Hematopoietic multipotent progenitor cell treated with erythropoietin and hydrocortisone succinate and interleukin-3 and kit ligand, for 15 days (in vitro differentiated cells): ENCODE results near the gene TSR3.
A peak's percentile ranks its signal among the peaks of the same experiment; 100 is the strongest.

Experiments
- DNase-seq: peaks from one replicate; pipeline ENCODE4 v3.0.0-alpha.2; 2015; ENCODE audit warnings: low spot score

The TSR3 gene

DNA sequence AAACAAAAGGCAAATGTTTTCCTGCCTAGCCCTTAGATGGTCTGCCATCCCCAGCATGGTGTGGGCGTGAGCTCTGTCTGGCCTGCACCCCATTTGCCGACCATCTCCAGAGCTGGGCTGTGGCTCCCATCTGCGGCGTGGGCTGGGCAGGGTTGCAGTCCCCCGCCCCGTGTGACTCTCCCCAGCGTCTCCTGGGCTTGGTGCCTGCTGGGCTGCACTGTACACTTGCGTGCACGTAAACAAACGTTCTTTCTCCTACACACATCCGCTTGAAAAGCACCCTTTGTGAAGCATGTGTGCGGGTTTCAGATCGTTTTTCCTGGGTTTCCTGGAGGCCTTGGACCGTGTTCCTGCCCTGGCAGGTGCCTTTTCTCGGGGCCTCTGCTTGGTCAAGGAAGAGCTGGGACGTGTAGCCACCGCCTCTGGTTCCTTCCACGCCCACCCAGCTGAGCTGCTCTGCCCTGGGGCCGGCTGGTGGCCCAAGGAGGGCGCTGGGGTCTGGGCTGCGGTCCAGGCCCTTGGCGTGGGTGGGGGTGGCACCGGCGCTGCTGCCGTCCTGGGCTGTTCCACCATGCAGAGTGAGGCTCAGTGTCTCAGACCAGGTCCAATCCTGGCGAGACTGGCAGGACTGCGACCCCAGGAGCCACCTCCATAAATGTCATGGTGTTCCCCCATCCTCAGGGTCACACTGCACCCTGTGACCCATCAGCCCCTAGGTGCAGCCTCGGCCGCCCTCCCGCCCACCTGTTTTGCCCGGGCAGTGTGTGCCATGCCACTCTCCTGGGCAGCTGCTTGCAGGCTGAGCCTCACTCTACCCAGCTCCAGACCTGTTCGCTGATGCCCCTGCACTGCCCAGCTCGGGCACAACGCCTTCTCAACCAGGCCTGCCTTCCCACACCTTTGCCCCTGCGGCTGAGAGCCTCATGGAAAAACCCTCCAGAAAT, 28.1 kb downstream of the TSR3 start:
- DNase-seq, result no peak

DNA sequence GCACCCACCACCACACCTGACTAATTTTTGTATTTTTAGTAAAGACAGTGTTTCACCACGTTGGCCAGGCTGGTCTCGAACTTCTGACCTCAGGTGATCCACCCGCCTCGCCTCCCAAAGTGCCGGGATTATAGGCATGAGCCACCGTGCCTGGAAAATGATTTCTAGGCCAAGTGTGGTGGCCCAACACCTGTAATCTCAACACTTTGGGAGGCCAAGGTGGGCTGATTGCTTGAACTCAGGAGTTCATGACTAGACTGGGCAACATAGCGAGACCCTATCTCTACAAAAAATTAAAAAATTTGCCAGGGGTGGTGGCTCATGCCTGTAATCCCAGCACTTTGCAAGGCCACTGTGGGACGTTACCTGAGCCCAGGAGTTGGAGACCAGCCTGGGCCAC, 29.3 kb downstream of the TSR3 start:
- DNase-seq, result no peak

DNA sequence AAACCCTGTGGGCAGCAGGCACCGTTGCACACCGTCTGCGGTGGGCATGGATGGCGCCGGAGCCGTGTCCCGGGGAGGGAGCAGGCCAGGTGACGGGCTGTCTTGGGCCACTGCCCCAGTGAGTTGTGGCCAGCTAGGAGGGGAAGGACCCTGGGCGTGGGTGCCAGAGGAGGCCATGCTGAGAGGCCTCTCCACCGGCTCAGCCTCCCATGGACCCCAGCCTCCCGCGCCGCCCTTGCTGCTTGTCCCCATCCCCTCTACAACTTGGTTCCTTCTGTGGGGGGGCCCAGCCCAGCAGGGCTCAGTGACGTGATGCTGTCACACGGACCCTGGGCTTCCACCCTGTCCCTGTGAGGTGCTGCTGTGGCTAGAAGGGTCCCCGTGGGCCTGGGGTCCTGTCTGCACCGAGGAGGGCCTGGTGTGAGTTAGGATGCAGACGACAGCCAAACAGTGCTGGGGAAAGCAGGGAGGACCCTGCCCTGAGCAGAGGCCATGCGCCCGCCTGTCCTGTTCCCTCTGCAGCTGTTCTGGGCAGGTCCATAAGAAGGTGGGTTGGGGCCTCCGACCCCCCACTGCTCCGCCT, 30.9 kb downstream of the TSR3 start:
- DNase-seq, result no peak

DNA sequence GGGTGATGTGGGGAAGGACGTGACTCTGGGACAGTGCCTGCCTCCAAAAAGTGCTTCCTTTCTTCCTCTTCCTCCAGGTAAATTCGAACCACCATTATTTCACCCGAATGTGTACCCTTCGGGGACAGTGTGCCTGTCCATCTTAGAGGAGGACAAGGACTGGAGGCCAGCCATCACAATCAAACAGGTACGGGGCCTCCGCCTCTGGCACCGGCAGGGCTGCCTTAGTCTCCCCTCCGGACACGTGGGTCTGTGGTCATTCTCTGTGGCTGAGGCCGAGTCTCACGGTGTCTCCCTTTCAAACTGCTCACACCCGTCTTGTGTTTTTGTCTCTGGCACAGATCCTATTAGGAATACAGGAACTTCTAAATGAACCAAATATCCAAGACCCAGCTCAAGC, 31.6 kb downstream of the TSR3 start:
- DNase-seq, result no peak

DNA sequence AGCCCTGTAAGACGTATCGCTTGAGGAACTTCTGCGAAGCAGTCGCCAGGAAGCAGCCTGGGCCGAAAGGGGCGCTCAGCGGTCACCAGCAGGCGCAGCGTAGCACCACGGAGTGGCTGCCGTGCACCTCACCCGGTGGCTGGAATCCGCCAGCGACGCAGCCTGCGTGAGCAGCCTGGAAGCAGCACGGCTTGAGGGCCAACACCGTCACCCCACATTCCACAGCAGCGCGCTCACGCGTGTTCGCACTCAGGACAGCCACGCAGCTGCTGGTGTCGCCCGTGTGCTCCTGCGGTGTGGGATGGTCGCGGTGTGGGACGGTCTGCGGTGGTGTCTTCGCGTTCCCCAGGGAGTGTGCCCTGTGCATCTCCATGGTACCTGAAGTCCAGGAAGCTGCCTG, 32.6 kb downstream of the TSR3 start:
- DNase-seq, result no peak

DNA sequence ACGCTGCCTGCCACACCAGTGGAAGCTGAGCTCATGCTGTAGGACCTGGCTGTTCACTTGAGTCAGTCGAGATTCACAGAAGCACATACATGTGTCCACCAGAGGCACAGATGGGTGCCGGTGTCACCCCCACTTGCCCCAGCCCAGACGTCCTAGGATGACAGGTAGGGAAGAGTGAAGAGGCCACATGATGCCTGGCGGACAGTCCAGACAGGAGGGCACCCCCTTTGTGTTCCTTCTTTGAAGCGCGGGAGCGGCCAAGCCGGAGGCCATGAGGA, 33.5 kb downstream of the TSR3 start:
- no peak for DNase-seq

DNA sequence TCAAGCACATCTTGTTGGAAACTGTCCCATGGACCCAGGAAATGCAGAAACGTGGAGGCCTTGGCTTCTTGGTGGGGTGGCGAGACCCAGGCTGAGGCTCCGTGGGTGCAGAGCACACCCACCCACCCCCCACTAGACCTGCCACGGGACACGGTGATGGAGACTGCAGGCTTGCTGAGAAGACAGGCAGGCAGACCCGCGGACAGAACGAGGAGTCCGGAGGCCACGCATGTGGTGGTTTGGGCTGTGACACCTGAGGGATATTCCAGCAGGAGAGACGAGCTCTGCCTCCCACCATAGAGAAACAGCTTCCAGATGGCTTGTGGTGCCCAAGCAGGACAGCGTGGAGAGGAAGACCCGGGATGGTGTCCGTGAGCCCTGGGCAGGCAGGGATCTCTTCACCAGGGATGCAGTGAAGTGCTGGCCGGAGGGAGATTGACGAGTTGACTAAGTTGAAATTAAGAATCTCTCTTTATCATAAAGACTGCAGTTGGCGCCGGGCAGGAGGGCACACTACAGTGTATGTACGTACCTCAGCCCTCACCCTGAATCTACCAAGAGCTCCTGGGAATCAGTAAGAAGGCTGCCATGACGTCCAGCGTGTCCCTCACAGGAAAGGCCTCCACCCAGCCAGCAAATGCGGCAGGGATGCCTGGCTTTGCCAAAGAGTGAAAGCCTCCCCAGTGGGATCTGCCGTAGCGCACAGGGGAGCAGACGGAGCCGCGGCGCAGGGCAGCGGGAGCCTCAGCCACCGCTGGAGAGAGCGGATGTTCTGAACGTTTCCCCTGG, 34.0 kb downstream of the TSR3 start:
- no peak for DNase-seq

DNA sequence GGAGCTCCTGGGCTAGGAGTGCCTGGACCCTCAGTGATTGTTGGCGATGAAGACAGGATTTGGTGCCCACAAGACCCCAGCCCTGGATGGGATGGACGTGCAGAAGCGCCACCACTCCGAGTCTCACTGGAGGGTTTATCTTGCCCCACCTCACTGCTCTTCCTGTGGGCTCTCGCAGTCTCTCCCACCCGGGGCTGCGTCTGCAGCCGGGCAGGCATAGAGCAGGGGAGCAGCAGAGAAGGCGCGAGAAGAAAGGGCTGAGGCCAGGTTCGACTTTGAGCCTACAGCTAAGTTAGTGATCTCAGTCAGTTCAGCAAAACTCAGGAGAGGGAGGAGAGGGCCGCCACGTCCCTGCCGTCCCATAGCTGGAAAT, 35.7 kb downstream of the TSR3 start:
- no peak for DNase-seq

DNA sequence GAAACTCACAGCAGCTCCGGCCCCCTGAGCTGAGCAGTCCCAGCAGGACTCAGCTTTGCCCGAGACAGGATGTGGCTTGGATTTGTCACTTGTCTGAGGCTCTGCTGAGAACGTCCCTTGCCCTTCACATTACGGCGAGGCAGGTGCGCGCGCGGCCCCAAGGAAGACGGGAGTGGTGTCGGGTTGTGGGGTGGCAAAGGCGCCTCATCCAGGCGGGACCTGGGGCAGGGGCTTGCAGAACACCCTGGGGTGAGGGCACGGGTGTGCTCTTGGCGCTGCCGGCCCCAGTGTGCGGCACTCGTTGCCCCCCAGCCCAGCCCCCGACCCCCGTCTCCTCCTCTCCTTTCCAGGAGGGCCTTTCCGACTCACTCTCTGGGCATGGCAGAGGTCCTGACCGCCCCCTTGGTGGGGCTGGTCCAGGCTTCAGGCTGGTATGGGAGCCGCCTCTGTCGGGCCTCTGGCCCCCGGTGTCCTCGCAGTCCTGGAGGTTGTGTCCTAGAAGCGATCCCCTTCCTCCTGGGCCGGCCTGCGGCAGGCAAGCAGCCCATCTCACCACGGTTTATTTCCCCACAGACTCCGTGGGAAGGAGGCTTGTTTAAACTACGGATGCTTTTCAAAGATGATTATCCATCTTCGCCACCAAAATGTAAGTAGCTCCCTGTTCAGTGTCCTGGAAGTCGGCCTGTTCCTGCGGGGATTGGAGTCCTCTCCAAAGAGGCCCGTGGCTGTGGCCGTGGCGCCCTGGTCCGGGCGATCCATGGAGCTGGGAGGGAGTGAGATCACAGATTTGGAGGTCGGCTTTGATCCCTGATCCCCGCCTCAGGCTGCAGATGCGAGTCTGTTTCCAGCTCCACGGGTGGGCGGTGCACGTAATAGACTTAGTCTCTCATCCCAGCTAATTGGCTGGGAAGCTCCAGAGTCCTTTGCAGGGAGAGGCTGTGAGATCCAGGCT, 36.3 kb downstream of the TSR3 start:
- DNase-seq, result no peak

DNA sequence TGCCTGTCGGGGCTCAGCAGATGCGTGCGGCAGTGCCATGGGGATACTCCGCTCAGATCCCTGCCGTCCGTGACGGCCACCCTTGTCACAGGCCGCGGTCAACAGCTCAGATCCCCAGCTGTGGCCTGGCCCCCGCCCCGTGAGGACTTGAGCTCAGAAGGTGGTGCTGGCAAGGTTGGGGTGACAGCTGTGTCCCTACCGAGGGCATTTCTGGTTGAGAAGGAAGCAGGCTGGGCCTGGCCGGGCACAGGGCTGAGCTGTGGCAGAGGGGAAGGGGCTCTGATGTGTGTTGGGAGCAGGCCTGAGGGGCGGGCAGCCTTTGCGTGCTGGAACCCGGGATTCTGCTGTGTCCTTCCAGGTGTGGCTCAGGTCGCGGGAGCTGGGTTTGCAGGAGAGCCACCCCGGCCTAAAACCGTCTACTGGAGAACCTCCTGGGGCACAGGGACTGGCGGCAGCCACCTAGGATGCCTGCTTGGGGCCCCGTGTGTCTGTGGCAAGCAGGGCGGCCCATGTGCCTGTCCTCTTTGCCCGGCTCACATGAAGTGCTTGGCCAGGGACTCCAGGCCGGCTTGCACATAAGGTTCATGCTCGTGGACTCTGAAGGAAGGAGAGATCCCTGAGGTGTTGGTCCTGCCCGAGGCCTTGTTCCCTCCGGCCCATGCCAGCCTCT, 37.1 kb downstream of the TSR3 start:
- no peak for DNase-seq

DNA sequence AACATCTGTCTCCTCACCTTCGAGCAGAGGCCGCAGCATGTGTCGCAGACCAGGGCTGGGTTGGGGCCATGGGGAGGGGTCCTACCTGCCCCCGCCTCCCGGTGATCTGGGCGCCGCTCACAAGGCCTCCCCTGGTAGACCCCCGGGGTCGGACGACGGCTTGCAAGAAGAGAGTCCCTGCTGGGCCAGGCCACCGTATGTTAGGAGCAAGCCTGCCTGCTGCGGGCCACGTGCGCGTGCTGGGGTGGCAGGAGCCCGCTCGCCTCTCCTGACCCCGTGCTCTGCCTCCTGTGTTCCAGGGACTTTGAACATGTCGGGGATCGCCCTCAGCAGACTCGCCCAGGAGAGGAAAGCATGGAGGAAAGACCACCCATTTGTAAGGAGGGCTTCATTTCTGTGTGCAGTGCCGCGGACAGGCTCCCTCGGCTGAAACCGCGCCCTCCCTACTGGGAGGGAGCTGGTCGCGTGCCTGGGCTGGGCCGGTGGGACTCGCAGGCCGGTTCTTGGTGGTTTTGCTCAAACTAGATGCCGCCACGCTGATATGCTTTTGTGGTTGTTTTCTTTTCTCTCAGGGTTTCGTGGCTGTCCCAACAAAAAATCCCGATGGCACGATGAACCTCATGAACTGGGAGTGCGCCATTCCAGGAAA, 37.8 kb downstream of the TSR3 start:
- DNase-seq, result no peak

DNA sequence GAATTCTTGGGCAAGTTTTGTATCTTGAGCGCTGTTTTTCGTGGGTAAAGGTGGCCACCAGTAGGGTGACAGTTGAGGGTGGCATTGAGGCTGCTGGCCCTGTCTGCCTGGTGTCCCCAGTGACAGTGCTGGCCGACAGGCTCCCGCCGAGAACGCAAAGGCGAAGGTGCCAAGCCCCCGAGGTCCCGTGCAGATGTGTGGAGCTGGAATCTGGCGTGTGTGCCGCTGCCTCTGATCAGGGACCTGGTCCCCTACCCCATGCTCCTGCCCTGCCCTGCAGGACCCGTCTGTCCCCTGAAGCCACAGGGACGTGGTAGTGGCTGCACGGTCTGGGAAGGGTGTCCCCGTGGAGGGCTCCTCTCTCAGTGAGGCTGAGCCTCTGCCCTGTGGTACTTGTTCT, 38.8 kb downstream of the TSR3 start:
- no peak for DNase-seq

DNA sequence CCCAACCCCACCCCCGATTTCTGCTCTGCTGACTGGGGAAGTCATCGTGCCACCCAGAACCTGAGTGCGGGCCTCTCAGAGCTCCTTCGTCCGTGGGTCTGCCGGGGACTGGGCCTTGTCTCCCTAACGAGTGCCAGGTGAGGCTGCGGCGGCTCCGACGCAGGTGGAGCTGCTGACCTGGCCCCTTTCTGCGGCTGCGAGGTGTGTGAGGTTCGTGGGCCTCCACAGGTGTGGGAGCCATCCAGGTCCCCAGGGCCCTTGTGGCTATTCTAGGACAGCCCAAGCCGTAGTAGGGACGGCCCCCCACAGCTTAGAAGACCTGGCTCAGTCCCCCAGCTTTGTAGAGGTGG, 39.2 kb downstream of the TSR3 start:
- DNase-seq, result no peak

DNA sequence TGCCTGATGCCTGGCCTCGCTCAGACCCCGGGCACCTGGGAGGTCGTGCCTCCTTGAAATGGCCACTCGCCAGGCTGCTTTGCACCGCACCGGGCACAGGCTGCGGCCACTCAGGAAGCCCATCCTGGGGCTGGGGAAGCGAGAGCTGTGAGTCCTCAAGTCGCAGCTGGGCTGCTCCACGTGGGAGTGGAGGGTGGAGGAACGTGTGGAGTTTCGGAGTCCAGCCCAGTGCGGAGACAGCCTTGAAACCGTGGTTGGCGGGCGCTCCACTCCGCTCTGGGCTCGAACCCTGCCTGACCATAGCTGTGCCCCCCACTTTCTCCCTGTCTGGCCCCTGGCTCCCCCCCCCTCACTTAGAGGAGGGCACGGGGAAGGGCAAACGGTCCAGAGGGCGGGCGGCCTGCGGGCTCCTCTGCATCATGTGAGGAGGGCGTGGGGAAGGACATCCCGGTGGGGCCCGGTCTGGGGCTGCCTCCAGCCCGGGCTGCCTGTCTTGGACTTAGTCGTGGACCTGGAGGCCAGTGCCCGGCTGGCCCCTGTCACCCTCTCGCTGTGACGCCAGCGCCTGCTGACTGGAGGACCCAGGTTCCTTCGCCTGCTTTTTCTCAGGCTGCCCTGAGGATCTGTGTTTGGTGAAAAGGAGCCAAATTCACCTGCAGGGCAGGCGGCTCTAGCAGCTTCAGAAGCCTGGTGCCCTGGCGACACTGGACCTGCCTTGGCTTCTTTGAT, 39.8 kb downstream of the TSR3 start:
- no peak for DNase-seq

DNA sequence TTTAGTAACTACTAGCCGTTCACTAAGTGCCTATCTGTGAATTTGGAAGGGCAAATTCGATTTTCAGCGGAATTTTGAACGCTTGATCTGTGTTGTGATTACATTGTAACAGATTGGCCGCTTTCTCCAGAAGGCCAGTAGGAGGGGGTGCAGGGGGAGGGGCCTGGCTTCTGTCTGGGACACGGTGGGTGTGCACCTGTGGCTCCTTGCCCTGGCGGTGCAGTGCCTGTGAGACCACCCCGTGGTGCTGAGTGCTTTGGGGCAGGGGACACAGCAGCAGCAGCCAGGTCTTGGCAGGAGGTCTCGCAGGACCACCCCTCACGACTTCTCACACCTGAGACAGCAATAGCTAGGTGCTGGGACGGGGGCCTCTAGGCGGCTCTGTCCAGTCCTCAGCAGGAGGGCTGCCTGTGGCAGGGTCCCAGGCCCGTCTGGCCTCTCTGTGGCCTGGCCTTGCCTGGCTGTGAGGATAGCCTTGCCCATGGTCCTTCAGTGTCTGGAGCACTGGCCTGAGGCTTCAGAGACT, 40.4 kb downstream of the TSR3 start:
- no peak for DNase-seq

DNA sequence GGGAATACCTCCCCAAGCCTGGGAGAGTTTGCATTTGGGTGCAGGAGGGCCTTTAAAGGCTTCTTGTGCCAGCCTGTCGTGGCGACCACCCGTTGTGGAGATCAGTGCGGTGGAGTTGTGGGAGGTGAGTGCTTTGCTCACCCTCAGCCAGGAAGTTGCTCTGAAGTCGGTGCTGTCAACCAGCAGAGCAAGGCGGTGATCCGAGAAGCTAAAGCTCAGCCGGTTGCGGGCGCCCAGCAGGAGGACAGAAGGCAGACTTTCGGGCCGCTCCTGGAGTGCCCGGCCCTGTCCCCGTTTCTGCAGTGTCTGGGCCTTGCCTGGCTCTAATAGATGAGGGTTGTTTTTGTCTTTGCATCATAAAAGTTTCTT, 40.9 kb downstream of the TSR3 start:
- DNase-seq, result peak; percentile 6

DNA sequence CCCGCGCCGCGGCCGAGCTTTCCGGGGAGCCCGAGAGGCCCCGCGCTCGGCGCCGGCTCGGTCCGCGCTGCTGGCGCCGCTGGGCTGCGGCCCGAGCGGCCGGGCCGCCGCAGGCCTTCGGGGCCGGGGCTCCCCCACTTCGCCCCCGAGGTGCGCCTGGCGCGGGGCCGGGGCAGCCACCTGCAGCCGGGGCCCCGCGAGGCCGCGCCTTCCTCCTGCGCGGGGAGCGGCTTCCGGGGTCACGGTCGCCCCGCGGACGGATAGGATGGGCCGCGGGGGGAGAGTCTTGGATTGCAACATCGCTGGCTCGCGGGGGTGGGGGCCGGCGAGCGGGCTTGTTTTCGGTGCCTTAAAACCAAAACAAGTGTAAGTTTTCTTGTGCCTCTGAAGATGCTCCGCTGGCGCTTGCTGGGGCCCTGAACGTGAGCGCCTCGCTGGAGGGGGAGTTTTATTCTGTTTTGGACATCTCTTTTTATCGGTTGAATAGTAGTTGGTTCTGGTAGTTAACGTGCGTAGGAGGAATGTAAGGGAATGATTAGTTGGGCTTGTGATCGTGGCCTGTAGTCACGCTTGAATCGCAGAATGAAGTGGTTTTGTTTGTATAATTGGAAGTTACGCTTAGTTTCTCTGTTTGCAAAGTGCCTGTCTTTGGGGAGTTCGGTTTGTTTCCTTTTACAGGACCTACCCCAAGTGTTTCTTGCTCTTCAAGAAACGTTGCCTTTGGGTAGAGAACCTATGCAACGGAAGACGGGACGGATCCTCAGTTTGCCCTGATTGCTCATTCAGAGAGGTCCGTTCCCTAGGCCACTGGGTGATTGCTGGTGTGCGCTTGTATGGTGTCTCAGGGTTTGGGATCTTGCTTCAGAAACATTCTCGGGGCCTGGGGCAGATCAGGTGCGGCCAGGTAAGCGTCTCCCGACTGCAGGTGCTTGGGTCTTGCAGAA, 41.5 kb downstream of the TSR3 start:
- DNase-seq, result peak; percentile 27

DNA sequence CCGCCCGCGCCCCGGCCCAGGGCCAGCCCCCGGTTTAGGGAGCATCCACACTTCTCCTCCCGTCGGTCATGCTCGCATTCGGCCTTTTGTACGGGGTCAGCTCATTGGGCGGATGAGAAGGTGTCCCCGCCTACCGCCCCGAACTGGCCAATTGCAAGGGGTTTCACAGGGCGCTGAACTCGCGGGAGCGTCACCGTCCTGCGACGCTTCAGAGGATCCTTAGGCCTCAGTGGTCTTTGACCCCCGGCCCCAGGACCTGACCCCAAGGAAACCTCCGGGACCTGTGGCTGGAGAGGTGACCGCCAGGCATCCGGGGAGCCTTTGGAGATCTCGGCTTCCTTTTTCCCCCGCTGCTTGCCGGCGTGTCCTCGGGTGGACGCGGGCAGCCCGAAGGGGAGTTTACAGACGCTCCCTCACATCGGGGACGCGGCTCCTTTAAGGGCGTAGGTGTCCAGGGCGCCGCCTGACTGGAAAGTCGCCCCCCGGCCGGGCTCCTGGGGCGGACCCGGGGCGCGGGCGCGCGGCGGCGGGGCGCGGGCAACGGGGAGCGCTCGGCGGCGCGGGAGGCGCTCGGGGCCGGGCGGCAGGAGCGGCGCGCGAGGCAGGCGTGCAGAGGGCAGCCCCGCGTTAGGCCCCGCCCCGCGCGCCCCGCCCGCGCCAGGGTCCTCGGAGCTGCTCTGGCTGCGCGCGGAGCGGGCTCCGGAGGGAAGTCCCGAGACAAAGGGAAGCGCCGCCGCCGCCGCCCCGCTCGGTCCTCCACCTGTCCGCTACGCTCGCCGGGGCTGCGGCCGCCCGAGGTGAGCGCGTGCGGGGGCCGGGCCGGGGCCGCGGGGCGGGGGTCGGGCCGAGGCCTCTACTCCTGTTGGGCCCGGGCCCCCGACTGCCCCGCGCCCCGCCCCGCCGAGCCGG, 42.4 kb downstream of the TSR3 start, which contains the start of gene UBE2I:
Gene UBE2I (plus strand): TSS at position 660 of the 909 bp plus-strand sequence. CDS start 4,395 bp downstream, outside the sequence.
- DNase-seq, result peak; percentile 96
